HG03439 (cell line): ENCODE measurements around the gene CDK18.
"Not testable (repeated sequence)": the region's sequence is repeated elsewhere in the genome, so short reads cannot be mapped to it uniquely, and the experiment has no call there.

Experiments
- ATAC-seq: cut with Tn5 transposase; IDR thresholded peaks from one replicate; pipeline ENCODE4 v1.9.1; 2021; ENCODE audit warnings: mild to moderate bottlenecking, moderate library complexity; ENCODE audit not compliant: unreplicated experiment

CDK18 gene

GRCh38 chr1:205480349-205480985, 24.0 kb upstream of the CDK18 start:
- ATAC-seq = no peak

GRCh38 chr1:205481218-205481617, 23.3 kb upstream of the CDK18 start:
- ATAC-seq = no peak

DNA sequence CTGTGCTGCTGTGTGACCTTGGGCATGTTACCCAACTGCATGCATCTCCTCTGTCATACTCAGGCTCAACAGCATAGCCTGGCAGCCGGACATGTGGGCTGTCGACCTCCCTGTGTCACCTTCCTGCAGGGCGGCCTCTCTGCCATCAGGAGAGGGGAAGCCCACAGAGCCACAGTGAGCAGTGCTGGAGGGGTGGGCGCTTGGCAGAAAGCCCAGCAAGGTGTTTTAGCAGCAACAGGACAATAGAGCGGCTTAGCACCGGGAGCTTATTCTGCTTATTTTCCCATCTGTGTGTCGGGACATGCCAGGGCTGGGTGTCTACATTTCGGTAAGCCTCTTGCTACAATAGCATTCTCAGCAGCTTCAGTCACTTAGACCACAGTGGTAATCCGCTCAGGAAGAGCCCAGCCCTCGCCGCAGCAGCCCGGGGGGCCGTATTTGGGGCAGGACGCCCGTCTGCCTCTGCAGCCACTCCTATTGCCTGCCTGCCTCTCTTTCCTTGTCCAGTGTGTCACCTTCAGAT, 22.8 kb upstream of the CDK18 start:
- no peak for ATAC-seq

GRCh38 chr1:205482587-205482986, 21.9 kb upstream of the CDK18 start:
- ATAC-seq = not testable (repeated sequence)

DNA sequence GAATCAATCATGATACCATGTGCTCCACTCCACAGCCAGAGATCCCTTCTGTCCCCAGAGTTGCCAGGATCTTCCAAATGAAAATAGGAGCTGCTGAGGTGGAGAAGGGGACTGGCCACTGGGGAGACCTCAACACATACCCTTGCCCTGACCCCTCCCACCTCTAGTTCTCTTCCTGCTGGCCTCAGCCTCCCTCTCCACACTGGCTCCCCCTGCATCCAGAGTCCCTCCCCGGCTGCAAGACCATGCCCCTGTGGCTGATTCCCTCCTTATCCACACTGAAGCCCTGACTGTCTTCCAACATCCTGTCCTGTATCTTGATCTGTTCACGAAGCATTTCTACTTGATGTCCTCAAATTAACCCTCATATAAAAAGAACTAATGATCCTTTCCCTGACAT, 21.1 kb upstream of the CDK18 start:
- no peak for ATAC-seq

DNA sequence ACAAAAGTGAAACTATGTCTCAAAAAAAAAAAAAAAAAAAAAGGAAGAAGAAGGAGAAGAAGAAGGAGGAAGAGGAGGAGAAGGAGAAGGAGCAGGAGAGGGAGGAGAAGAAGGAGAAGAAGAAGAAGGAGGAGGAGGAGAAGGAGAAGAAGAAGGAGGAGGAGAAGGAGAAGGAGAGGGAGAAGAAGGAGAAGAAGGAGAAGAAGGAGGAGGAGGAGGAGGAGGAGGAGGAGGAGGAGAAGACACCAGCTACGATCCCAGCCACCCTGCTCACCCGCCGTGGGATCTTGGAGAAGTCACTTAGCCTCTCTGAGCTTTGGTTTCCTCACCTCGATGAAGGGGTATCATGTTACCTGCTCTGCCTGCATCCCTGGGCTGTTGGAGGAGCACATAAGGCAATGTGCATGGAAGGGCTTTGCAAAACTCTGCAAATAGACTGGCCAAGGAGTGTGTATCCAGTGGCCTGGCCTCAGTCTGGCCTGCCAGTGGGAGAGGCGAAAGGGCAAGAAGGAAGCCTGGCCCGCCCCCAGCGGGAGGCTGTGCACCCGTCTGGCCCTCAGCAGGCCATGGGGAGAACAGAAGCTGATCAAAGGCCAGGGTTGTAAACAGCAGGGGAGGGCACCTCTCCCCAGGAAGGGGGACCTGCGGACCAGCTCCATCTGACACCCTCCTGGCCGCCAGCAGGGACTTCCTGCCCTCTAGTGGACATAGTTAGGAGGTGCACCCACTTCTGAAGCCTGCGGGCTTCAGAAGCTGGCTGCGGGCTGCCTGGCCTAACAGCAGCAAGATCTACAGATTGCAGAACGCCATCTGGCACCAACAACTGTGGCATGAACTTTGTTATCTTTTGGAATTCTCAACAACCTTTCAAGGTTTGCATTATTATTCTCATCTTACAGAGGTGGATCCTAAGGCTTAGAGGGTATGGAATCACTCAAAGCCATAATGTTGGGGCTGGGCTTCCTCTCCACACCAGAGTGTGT, 19.2 kb upstream of the CDK18 start:
- ATAC-seq = no peak

GRCh38 chr1:205486258-205486657, 18.2 kb upstream of the CDK18 start:
- no peak for ATAC-seq

GRCh38 chr1:205488074-205488723, 16.3 kb upstream of the CDK18 start:
- ATAC-seq = no peak

- ATAC-seq = no peak
Measured at GRCh38 chr1:205491794-205492193, 12.7 kb upstream of the CDK18 start.

GRCh38 chr1:205492201-205492667, 12.2 kb upstream of the CDK18 start:
- no peak for ATAC-seq

- ATAC-seq = no peak
Measured at GRCh38 chr1:205492774-205493173, 11.7 kb upstream of the CDK18 start.

DNA sequence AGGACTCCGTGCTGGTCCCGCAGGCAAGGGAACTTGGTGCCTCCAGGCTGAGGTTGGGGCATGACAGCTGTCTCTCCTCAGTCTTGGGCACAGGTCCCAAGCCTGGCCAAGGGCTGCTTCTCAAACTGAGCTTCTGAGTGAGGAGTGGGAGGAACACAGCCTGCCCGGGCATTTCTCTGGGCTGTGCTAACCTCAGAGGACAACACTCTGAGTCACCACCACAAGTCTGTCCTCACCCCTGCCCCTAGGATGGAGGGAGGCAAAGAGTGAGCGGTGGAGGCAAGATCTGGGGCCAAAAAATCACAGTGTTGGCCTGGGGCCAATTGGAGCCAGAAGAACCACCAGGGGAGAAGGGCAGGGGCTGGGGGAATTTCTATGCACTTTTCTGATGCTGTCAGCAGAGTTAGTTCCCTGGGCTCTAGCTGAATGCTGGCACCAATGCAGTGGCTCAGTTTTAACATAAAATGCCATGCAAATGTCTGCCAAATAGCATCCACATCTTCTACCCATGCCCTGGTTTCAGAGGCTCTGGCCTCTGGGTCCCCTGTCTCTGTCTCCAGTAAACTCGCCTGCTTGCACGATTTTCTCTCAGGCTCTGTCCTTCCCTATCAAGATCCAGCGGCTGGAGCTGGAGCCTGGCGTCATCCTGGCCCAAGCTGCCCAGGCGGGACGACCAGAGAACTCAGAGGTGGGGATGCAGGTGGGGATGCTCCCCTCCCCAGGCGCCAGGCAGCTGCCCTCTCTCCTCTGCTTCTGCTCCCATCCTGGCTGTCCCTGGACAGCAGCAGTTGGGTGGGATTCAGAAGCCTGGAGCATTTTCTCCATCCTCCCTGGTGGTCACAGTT, 11.0 kb upstream of the CDK18 start:
- no peak for ATAC-seq

GRCh38 chr1:205494115-205494514, 10.4 kb upstream of the CDK18 start:
- ATAC-seq = no peak

- no peak for ATAC-seq
Measured at GRCh38 chr1:205495237-205495823, 9.1 kb upstream of the CDK18 start.

GRCh38 chr1:205496661-205497060, 7.8 kb upstream of the CDK18 start:
- no peak for ATAC-seq

- no peak for ATAC-seq
Measured at GRCh38 chr1:205497351-205497750, 7.1 kb upstream of the CDK18 start.

DNA sequence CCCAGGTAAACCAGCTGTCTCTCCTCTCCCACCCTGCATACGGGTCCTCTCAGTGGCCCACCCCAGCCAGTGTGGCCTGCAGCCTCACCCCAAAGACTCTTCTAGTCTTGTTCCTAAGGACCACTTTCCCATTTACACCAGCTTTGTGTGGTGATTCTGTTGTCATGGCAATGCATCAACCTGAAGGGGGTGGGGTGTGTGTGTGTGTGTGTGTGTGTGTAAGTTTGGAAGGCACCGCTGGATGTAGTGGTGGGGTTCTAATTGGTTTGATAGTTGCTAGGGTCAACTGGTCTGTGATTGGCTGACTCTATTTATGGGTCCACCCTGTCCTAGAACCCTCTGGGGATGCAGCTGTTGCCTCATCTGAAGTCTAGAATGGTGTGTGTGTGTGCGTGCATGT, 4.7 kb upstream of the CDK18 start:
- no peak for ATAC-seq

DNA sequence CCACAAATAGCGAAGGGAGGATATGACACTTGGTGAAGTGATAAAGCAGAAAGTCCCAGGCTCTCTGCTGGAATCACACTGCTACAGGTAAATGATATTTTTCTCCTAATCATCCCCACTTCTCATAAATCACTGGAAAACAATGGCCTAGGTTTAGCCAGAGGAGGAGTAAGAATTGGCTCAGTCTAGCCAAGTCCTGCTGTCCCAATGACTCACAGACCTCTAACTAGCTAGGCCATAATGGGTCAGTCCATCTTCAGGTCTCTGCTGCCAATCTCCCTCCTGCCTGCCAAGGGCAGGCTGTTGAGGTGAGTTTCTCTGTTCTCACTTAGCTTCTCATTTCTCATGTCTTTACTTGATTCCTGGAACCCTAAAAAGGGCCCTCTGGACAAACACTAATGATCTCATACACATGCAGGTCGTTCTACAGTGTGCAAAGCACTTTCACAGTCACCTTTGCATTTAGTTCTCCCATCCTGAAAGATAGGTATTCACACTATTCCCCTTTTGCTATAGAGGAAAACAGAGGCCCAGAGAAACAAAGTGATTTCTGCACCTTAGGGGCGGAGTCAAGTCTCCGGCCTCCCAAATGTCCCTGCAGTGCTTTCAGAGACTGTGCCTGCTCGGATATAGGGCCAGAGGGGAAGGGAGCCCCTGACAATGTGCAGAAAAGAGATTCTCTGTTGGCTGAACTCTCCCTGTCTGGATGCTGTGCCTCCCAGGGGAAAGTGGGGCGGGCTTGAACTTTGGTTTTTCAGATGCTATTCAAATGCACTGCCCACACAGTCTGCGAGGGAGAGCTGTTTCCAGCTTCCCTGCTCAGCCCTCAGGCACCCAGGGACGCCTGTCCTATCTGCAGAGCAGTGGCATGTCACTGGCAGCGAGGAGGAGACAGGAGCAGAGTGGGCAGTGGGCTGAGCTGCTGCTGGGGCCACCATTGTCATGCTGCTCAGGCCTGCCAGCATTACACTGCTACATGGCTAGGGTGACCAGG, 3.9 kb upstream of the CDK18 start:
- ATAC-seq = no peak
